NCI-H345 (cell line): ENCODE results near the gene CXCL9.
"Not testable (repeated sequence)": the region's sequence is repeated elsewhere in the genome, so short reads cannot be mapped to it uniquely, and the experiment has no call there.

ENCODE experiments used
- DNase-seq: peaks from one replicate; lab custom pipeline; 2025; lab: John Stamatoyannopoulos, UW

The CXCL9 gene

GRCh38 chr4:76007089-76007862 is at the start of gene CXCL9:
TSS of gene CXCL9 (minus strand) at chr4:76007509. CDS start at chr4:76007449, 60 bp downstream.
- no peak for DNase-seq

GRCh38 chr4:76055421-76055820 is 48.1 kb upstream of the CXCL9 start:
- DNase-seq, result no peak

GRCh38 chr4:76055016-76055415 is 47.7 kb upstream of the CXCL9 start:
- no peak for DNase-seq

GRCh38 chr4:76053730-76054129 is 46.4 kb upstream of the CXCL9 start:
- no peak for DNase-seq

- DNase-seq, result not testable (repeated sequence)
Measured at GRCh38 chr4:76050560-76051050, 43.3 kb upstream of the CXCL9 start.

GRCh38 chr4:76049860-76050416 is 42.6 kb upstream of the CXCL9 start:
- not testable (repeated sequence) for DNase-seq

- DNase-seq, result not testable (repeated sequence)
Measured at GRCh38 chr4:76044686-76045085, 37.4 kb upstream of the CXCL9 start.

GRCh38 chr4:76043306-76043705 is 36.0 kb upstream of the CXCL9 start:
- not testable (repeated sequence) for DNase-seq

- DNase-seq, result not testable (repeated sequence)
Measured at GRCh38 chr4:76042241-76042998, 35.1 kb upstream of the CXCL9 start.

GRCh38 chr4:76036855-76037254 is 29.5 kb upstream of the CXCL9 start:
- DNase-seq, result no peak

GRCh38 chr4:76035799-76036380 is 28.6 kb upstream of the CXCL9 start, which contains the start of gene CXCL11:
TSS of gene CXCL11 (minus strand) at chr4:76036070. CDS start at chr4:76035987, 83 bp downstream.
- no peak for DNase-seq

GRCh38 chr4:76035141-76035540 is 27.8 kb upstream of the CXCL9 start:
- no peak for DNase-seq

GRCh38 chr4:76029300-76029699 is 22.0 kb upstream of the CXCL9 start:
- DNase-seq, result no peak

GRCh38 chr4:76028350-76028765 is 21.0 kb upstream of the CXCL9 start:
- peak; percentile 38 for DNase-seq

- no peak for DNase-seq
Measured at GRCh38 chr4:76024065-76024464, 16.8 kb upstream of the CXCL9 start.

- DNase-seq, result no peak
Measured at GRCh38 chr4:76023389-76023788, 16.1 kb upstream of the CXCL9 start, which contains the start of gene CXCL10. TSS of gene CXCL10 (minus strand) at chr4:76023497. CDS start at chr4:76023431, 66 bp downstream.

- no peak for DNase-seq
Measured at GRCh38 chr4:76022677-76023076, 15.4 kb upstream of the CXCL9 start.

- no peak for DNase-seq
Measured at GRCh38 chr4:76022031-76022430, 14.7 kb upstream of the CXCL9 start.

- no peak for DNase-seq
Measured at GRCh38 chr4:76017056-76017686, 9.9 kb upstream of the CXCL9 start.

- DNase-seq, result no peak
Measured at GRCh38 chr4:76016393-76016792, 9.1 kb upstream of the CXCL9 start.

GRCh38 chr4:76013540-76013939 is 6.2 kb upstream of the CXCL9 start:
- no peak for DNase-seq

GRCh38 chr4:76012388-76012801 is 5.1 kb upstream of the CXCL9 start:
- no peak for DNase-seq
